Heart left ventricle (tissue), 16 donors: ENCODE results near the gene BAK1. TPM values are rescaled to one million over a fixed set of nuclear protein-coding genes. Genes with fewer than 3 reads are reported as not detected.

Experiments used
- ATAC-seq, 4 donors: fragments of 200-7000 bp; cut with Tn5 transposase; one replicate each; pipeline ENCODE4 v1.9.1; 2020 to 2022; ENCODE audit warnings: moderate library complexity in 4 of 4, mild to moderate bottlenecking in 3 of 4, moderate number of reproducible peaks in 1 of 4
- DNase-seq, 5 donors: peaks; one replicate each; pipeline ENCODE4 v3.0.0-alpha.2; 2020
- H3K27ac ChIP-seq, 12 donors: fragments of 200-600 bp; sonication (generic) in 4 of 12; one replicate each; pipeline versions ENCODE4 v1.5.0 to v1.8.0; 2016 to 2022; ENCODE audit warnings: mild to moderate bottlenecking in 2 of 12
- H3K27me3 ChIP-seq, 9 donors: fragments of 200-600 bp; sonication (generic) in 2 of 9; one replicate each; pipeline versions ENCODE4 v1.5.1 to v1.8.0; 2016 to 2022; ENCODE audit warnings: mild to moderate bottlenecking in 3 of 9
- H3K36me3 ChIP-seq, 9 donors: fragments of 200-600 bp; sonication (generic) in 2 of 9; one replicate each; pipeline versions ENCODE4 v1.5.0 to v1.8.0; 2018 to 2022; ENCODE audit warnings: mild to moderate bottlenecking in 2 of 9
- H3K4me1 ChIP-seq, 12 donors: fragments of 200-600 bp; sonication (generic) in 4 of 12; one replicate each; pipeline versions ENCODE4 v1.5.0 to v1.8.0; 2016 to 2022; ENCODE audit warnings: mild to moderate bottlenecking in 3 of 12
- H3K4me3 ChIP-seq, 12 donors: fragments of 200-600 bp; sonication (generic) in 4 of 12; one replicate each; pipeline versions ENCODE4 v1.5.0 to v1.8.0; 2017 to 2022; ENCODE audit warnings: mild to moderate bottlenecking in 9 of 12, moderate library complexity in 4 of 12
- H3K9me3 ChIP-seq, 12 donors: fragments of 200-600 bp; sonication (generic) in 4 of 12; one replicate each; pipeline versions ENCODE4 v1.5.0 to v1.8.0; 2016 to 2022; ENCODE audit warnings: mild to moderate bottlenecking in 1 of 12
- POLR2A ChIP-seq, 2 donors: fragments of 450-650 bp; IDR thresholded peaks; one replicate each; pipeline ENCODE4 v1.6.1; 2017; ENCODE audit warnings: antibody characterized with exemption in 2 of 2, mild to moderate bottlenecking in 2 of 2, moderate library complexity in 2 of 2
- WGBS, 4 donors: extraction: QIAGEN DNeasy Blood & Tissue Kit in 2 of 4; methylation state at CpG; one replicate each; pipeline versions ENCODE4 v1.1.5 to v1.1.7; 2013 to 2018; 5-methylcytosine and 5-hydroxymethylcytosine counted together
- intact Hi-C, 10 donors: fragments of 100-400 bp; cut with DNase I; formaldehyde crosslinking; loops; one replicate each; pipeline versions ENCODE4 v1.11.1 to v1.14.2; 2022
- polyA plus RNA-seq, 2 donors: library from polyadenylated mRNA; stranded (reverse); fragments of 200-250 nt; gene quantifications; one replicate each; pipeline ENCODE4 v1.2.3, GENCODE V29; 2013
- total RNA-seq, 9 donors: library from RNA; depleted of rRNA in 2 of 9; stranded (reverse); fragments of >200 nt in 2 of 9; fragmentation: NEBNext Ultra II Directional in 3 of 9; extraction: Animal tissue kit (Norgen Biotek cat#: 25700) in 3 of 9; gene quantifications; one replicate each; pipeline versions ENCODE4 v1.1.0 to v1.2.4, GENCODE V29; 2016 to 2023
- TF ChIP-seq, protein P1 (sequence below), 12 donors: fragments of 200-600 bp; sonication (generic) in 4 of 12; IDR thresholded peaks; one replicate each; pipeline versions ENCODE4 v1.5.0 to v1.8.0; 2018 to 2022; ENCODE audit warnings: antibody characterized with exemption in 12 of 12, mild to moderate bottlenecking in 5 of 12
- donor health status: ischemic (EF 13 %, LVEDD 7.1; RV severe dilation, severe dysfunction).
- donor health status: healthy with polysubstance abuse.
- donor health status: DM: no; HTN: yes; CAD: no.
- donor health status: DM: no; HTN: no; CAD: no.
- donor health status: ischemic (EF 25% LVEDD 6.9; RV normal size, moderate dysfunction).
- donor health status: ischemic (EF 25% LVEDD 5.7; RV mildly dilated, moderate dysfunction).
- donor health status: healthy.
- donor health status: DM: yes; HTN: yes; CAD: no.
- donor health status: ischemic (EF 35%, LVEDD 5.7; RV mildly dilated, moderate dysfunction).
- donor health status: nonischemic (EF 11% LVEDD 7.7; RV severe dilation, severe dysfunction).
- donor health status: DM: yes; HTN: yes; CAD: no.
- donor health status: PGD.
- donor health status: ischemic (EF 29% LVEDD 5.4; RV normal size, mild dysfunction).
- donor health status: nonischemic (EF 23%, LVEDD 6.1; RV moderate dilation, normal function).

Gene BAK1
- total and polyA plus RNA-seq, 11 donors, result 13.9 to 55.3 (median 18.9) TPM

DNA sequence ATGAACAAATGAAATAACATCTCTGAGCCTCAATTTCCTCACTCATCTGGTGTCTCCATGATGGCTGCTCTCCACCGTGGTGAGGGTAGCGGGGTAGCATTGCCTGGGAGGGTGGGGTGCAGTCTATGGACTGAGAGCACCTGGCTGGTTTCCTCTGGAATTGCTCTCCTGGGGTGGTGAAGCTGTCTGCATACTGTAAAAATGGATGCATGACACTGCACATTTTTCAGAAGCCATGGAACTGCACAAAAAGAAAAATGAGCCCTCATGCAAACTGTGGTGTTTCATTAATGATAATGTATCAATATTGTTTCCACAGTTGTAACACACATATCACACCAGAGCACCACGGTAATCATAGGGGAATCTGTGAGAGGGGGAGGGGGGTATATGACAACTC, 28.9 kb upstream of the BAK1 start:
- WGBS, 4 donors, result 48 to 63% (median 59%) methylated on average over 3 of the region's 3 CpGs
- TF ChIP-seq POLR2A (IDR thresholded peaks at IDR 0.05), result no peak
- TF ChIP-seq, protein P1, sequence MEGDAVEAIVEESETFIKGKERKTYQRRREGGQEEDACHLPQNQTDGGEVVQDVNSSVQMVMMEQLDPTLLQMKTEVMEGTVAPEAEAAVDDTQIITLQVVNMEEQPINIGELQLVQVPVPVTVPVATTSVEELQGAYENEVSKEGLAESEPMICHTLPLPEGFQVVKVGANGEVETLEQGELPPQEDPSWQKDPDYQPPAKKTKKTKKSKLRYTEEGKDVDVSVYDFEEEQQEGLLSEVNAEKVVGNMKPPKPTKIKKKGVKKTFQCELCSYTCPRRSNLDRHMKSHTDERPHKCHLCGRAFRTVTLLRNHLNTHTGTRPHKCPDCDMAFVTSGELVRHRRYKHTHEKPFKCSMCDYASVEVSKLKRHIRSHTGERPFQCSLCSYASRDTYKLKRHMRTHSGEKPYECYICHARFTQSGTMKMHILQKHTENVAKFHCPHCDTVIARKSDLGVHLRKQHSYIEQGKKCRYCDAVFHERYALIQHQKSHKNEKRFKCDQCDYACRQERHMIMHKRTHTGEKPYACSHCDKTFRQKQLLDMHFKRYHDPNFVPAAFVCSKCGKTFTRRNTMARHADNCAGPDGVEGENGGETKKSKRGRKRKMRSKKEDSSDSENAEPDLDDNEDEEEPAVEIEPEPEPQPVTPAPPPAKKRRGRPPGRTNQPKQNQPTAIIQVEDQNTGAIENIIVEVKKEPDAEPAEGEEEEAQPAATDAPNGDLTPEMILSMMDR (IDR thresholded peaks at IDR 0.05), result no peak
- Histone ChIP-seq H3K9me3 (peaks cover 0 to 12% (median 3%) of the 10 kb centered on the region in 12 donors), H3K36me3 (no peaks in the 10 kb centered on the region), H3K27ac (peak overlapping the region in 6 of 12 donors; percentile 70 to 89 (median 80)), H3K4me3 (no peak overlapping the region), H3K27me3 (no peaks in the 10 kb centered on the region), H3K4me1 (peaks cover 5 to 34% (median 27%) of the 10 kb centered on the region in 12 donors)
- DNase-seq (no peak), ATAC-seq (no peak)
- intact Hi-C loops, result loop anchor here in 1 of 10 donors (1.0 kb wide), 1 partner anchor 24 kb away; no protein-coding TSS in a partner anchor

GRCh38 chr6:33607784-33608161, 27.7 kb upstream of the BAK1 start:
- H3K27ac ChIP-seq, result no peak overlapping the region
- ATAC-seq (no peak), DNase-seq (no peak)
- H3K36me3 ChIP-seq, result no peaks in the 10 kb centered on the region
- intact Hi-C loops, result no loop called here
- 85 to 95% (median 90%) methylated on average over 5 of the region's 5 CpGs for WGBS, 4 donors
- peaks cover 5 to 34% (median 27%) of the 10 kb centered on the region in 12 donors for H3K4me1 ChIP-seq
- no peaks in the 10 kb centered on the region for H3K27me3 ChIP-seq
- H3K9me3 ChIP-seq, result peaks cover 0 to 13% (median 3%) of the 10 kb centered on the region in 12 donors
- TF ChIP-seq, protein P1 (IDR thresholded peaks at IDR 0.05), result peak in 3 of 12 donors; percentile 11 to 16 (median 16)
- no peak for TF ChIP-seq POLR2A (IDR thresholded peaks at IDR 0.05)
- H3K4me3 ChIP-seq, result no peak overlapping the region

- intact Hi-C loops, result no loop called here
- no peak for ATAC-seq
- TF ChIP-seq, protein P1 (IDR thresholded peaks at IDR 0.05), result no peak
- no peak for TF ChIP-seq POLR2A (IDR thresholded peaks at IDR 0.05)
- DNase-seq, result no peak
- H3K27me3 ChIP-seq, result no peaks in the 10 kb centered on the region
- WGBS, 4 donors, result 74 to 78% (median 74%) methylated on average over 7 to 8 of the region's 8 CpGs
- no peak overlapping the region for H3K4me3 ChIP-seq
- no peaks in the 10 kb centered on the region for H3K36me3 ChIP-seq
- peaks cover 0 to 13% (median 3%) of the 10 kb centered on the region in 12 donors for H3K9me3 ChIP-seq
- H3K4me1 ChIP-seq, result peaks cover 5 to 34% (median 27%) of the 10 kb centered on the region in 12 donors
- H3K27ac ChIP-seq, result no peak overlapping the region
Measured at GRCh38 chr6:33607126-33607783, 27.2 kb upstream of the BAK1 start.

GRCh38 chr6:33606642-33607041, 26.6 kb upstream of the BAK1 start:
- ATAC-seq, result no peak

More at GRCh38 chr6:33606642-33607041, 26.6 kb upstream of the BAK1 start:
- TF ChIP-seq POLR2A (IDR thresholded peaks at IDR 0.05), result no peak
- TF ChIP-seq, protein P1 (IDR thresholded peaks at IDR 0.05), result no peak
- Histone ChIP-seq H3K27ac (no peak overlapping the region), H3K4me1 (peaks cover 5 to 35% (median 27%) of the 10 kb centered on the region in 12 donors), H3K4me3 (no peak overlapping the region), H3K27me3 (no peaks in the 10 kb centered on the region), H3K9me3 (peaks cover 0 to 13% (median 3%) of the 10 kb centered on the region in 12 donors), H3K36me3 (no peaks in the 10 kb centered on the region)
- 90 to 99% (median 94%) methylated on average over 2 of the region's 2 CpGs for WGBS, 4 donors
- no peak for DNase-seq
- intact Hi-C loops, result no loop called here
